ENCODE results near the gene NR1H4.
"Not testable (repeated sequence)": the region's sequence is repeated elsewhere in the genome, so short reads cannot be mapped to it uniquely, and the experiment has no call there.

The NR1H4 gene

DNA sequence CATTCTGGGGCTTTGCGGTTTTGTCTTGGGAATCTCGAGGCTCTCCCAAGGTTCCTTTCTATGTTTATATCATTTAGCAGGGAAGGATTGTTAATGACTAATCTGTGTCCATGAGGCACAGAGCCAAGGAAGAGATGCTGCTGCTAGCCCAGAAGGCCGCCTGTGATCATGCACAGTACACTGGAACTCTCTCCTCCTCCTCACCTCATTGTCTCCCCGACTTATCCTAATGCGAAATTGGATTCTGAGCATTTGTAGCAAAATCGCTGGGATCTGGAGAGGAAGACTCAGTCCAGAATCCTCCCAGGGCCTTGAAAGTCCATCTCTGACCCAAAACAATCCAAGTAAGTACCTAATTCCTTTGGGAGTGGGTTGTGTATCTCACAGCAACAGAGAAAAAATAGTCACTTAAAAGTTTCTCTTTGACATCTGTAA lies at the start of gene NR1H4:
TSS of gene NR1H4 (plus strand) at position 151 of the 435 bp plus-strand sequence. CDS start 19,458 bp downstream, outside the sequence.
- peak; percentile 59 for DNase-seq (ENCODE audit: low spot score)

DNA sequence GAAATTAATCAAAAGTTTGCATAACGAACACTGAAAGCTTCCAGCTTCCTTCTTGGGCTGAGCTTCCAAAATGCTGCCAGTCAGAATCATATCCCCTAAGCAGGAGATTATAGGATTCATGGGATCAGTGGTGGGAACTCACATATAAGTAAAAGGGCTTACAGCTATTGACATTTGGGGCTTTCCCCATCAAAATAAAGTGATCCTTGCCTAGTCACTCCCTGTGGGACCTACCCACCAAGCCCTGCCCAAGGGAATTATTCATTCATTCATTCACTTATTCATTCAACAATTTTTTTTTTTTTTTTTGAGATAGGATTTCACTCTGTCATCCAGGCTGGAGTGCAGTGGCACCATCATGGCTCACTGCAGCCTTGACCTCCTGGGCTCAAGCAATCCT lies 47.5 kb upstream of the NR1H4 start:
- DNase-seq (ENCODE audit: low spot score) = no peak

- peak; percentile 72 for DNase-seq (ENCODE audit: low spot score)
These were observed 46.6 kb upstream of the NR1H4 start for GRCh38 chr12:100427078-100427477.

DNA sequence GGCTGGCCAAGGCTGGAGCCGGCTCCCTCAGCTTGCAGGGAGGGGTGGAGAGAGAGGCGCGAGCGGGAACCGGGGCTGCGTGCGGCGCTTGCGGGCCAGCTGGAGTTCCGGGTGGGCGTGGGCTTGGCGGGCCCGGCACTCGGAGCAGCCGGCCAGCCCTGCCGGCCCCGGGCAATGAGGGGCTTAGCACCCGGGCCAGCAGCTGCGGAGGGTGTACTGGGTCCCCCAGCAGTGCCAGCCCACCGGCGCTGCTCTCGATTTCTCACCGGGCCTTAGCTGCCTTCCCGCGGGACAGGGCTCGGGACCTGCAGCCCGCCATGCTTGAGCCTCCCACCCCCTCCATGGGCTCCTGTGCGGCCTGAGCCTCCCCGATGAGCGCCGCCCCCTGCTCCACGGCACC lies 43.4 kb upstream of the NR1H4 start:
- DNase-seq (ENCODE audit: low spot score) = not testable (repeated sequence)

- no peak for DNase-seq (ENCODE audit: low spot score)
These were observed 40.0 kb upstream of the NR1H4 start for GRCh38 chr12:100433701-100434100.

- DNase-seq (ENCODE audit: low spot score) = no peak
These were observed 39.5 kb upstream of the NR1H4 start for GRCh38 chr12:100434177-100434576.

DNA sequence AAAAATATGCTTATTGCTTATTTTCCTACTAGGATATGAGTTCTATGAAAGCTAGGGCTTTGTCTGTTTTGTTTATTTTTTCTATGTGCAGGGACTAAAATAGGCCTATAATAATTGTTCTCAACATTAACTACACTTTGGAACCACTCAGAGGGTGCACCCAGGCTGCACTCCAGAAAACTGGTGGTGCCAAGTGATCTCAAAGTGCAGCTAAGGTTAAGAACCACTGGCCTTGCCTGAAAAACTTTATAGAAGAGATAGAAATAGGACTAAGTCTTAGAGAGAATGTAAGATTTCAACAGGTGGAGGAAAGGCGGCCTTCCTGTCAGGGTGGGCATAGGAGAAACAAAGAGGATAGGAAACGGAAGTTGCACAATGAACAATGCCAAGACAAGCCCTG lies 37.7 kb upstream of the NR1H4 start:
- no peak for DNase-seq (ENCODE audit: low spot score)

- no peak for DNase-seq (ENCODE audit: low spot score)
These were observed 36.4 kb upstream of the NR1H4 start for GRCh38 chr12:100437038-100437841.

DNA sequence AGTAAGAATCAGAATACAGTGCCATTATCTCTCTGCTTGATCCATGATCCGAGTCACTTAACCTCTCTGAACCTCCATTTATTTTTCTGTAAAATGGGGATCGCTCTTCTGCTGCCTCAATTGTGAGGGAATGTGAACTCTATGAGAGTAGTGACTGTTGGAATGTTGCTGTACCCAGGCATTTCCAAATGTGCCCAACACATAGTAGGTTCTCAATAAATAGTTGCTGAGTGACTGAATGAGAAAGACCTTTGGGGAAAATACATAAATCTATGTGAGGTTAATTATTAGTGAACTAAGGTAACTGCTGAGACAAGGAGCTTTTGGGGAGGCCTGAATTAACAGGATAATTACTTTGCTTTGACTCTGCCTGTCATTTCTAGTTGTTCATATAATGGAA lies 33.9 kb upstream of the NR1H4 start:
- DNase-seq (ENCODE audit: low spot score) = no peak

GRCh38 chr12:100442403-100442802 lies 31.3 kb upstream of the NR1H4 start:
- DNase-seq (ENCODE audit: low spot score) = no peak

- no peak for DNase-seq (ENCODE audit: low spot score)
These were observed 30.2 kb upstream of the NR1H4 start for GRCh38 chr12:100443434-100443833.

- DNase-seq (ENCODE audit: low spot score) = no peak
These were observed 28.6 kb upstream of the NR1H4 start for GRCh38 chr12:100445081-100445481.

GRCh38 chr12:100447381-100447780 lies 26.3 kb upstream of the NR1H4 start:
- DNase-seq (ENCODE audit: low spot score) = no peak

DNA sequence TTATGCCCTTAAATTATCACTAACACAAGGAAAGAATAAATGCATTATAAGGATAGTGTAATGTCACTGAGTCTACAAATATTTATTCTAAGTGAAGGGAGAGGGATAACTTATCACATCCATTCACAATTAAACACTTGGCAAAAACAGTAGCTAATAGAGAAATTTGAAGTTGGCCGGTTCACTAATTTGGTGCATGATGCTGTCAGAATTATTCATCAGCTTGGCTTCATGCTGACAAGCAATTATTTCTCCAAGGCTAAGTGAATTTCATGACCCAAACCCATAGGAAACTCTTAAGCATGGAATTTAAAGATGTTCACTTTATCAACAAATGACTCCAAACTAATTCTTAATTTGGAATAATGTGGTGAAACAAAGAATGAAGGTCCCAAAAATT lies 25.0 kb upstream of the NR1H4 start:
- no peak for DNase-seq (ENCODE audit: low spot score)

- no peak for DNase-seq (ENCODE audit: low spot score)
These were observed 22.9 kb upstream of the NR1H4 start for GRCh38 chr12:100450735-100451134.

DNA sequence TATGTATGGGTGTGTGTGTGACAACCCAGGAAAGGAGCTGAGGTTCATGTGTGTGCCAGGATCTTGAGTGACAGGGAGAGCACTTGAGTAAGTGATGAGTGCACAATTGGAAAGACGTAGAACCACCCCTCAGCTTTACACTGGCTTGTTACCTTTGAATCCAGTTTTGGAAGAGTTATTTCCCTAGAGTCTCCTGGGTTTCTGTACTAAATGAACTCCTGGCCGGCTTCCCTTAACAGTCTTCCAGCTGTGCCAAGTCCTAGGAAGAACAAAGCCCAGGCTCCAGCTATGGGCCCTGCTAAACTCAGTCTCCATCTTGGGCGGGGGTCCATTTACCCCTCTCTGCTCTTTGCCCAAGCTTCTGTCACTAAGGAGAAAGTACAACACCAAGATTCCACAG lies 19.7 kb upstream of the NR1H4 start:
- DNase-seq (ENCODE audit: low spot score) = no peak

DNA sequence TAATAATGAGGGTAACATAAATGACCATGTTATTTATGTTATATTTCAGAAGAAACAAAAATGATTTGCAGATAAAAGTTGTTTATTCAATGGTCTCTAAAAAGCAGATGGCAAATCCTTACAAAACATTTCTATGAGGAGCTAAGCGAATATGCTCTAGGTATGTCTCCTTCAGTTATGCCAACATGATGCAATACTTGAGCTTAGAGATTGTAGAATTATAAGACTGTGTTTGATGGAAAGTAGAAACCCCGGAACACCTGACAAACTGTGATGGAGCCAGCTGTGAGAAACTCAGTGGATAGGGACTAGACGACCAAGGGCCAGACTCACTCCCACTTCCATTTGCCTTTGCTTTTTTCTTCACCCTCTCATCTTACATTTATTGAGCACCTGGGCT lies 17.8 kb upstream of the NR1H4 start:
- no peak for DNase-seq (ENCODE audit: low spot score)

DNA sequence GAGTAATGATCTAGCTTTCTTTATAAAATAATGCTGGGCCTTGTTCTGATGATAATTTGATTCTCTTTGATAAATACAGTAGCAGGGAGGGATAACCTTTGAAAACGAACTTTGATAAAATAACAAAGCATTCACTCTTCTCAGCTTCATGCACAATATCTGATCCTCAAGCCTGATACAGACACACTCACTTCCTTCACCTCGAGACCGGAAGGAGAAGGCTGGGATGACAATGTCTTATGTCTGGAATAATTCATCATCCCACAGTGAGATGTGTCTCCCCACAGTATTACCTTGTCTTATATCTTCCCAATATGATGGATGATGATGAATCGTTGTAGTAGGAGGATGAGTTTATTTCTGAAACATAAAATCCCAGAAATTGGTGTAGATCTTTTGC lies 15.5 kb upstream of the NR1H4 start:
- DNase-seq (ENCODE audit: low spot score) = no peak

DNA sequence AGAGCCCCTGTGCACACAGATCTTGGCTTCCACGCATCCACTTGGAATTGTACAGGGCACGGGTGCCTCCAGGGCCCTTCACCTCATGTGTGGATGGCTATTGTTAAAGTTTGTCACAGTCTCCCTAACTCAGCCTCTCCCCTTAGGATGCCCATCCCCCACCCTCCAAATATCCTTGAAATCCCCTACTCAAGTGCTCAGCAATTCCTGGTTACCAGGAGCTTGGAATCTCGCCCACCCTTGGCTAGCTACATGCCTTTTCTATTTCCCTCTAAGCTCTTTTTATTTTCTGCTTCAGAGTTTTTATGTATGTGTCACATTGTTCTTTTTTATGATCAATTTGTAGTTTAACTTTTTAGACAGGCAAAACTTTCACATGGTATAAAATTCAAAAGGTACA lies 13.0 kb upstream of the NR1H4 start:
- no peak for DNase-seq (ENCODE audit: low spot score)

GRCh38 chr12:100461330-100461973 lies 12.2 kb upstream of the NR1H4 start:
- no peak for DNase-seq (ENCODE audit: low spot score)

DNA sequence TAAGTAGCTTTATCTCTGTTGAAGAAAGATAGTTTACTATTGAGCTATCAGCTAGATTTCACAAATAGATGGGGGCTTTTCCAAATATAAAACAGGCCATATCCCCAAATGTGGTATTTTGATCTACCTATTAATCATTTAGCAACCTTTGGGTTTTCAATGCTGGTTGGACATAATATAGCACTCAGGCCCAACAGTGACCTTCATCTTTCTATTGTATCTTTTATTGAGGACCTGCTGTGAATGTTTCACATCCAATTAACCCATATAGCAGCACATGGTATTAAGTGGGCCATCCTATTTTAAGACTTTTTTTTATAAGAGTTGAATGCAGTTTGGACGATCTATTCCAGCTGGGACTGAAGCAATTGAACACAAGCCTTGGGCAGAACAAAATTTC lies 10.0 kb upstream of the NR1H4 start:
- DNase-seq (ENCODE audit: low spot score) = no peak

- DNase-seq (ENCODE audit: low spot score) = no peak
These were observed 9.1 kb upstream of the NR1H4 start for GRCh38 chr12:100464529-100464928.

DNA sequence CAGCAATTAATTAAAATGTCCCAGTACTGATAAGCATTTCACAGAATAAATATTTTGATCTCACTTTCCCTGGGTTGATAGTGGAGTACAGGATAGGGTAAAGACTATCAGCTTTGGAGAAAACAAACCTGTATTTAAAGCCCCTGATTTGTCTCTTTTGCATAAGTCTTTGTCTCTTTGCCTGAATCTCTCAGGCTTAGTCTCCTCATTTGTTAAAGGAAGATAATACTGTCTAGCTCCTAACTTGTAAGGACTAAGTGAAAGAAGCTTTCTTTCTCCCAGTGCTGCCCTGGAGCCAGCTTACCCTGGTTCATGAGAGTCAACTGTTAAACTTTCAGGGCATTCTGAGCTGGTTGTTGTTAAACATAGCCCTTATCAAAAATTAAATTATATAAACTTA lies 5.5 kb upstream of the NR1H4 start:
- DNase-seq (ENCODE audit: low spot score) = no peak

DNA sequence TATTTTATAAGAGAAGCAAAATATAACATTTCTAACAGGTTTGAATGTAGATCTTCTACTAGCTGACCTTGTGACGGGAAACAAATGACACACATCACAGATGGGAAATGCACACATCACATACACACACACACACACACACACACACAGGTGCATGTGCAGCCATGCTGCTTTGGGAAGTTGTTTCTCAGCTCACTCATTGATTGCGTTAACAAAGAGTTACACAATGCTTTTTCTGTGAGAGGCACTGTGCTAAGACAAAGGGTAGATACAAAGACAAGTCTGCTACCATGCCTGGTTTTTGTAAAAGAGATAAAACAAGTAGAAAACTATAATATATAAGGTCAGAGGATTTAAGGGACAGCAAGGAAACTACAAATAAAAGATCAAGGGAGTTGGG lies 1.3 kb upstream of the NR1H4 start:
- no peak for DNase-seq (ENCODE audit: low spot score)

Measured in AG08396 (cell line).